ENCODE measurements around the gene TMEM139. TPM values are rescaled to one million over a fixed set of nuclear protein-coding genes. Genes with fewer than 3 reads are reported as not detected.

Gene TMEM139
- total RNA-seq, 2 experiments from 2014 or later = 1.1 TPM

GRCh38 chr7:143247372-143247771, 37.4 kb upstream of the TMEM139 start:
- peaks cover 26% of the 10 kb centered on the region for H3K36me3 Mint-ChIP-seq
- H3K9me3 Mint-ChIP-seq = peaks cover 16% of the 10 kb centered on the region
- no peak overlapping the region for H3K27ac Mint-ChIP-seq
- peaks cover 61% of the 10 kb centered on the region for H3K4me1 Mint-ChIP-seq
- H3K4me3 Mint-ChIP-seq = no peak overlapping the region
- ATAC-seq (ENCODE audit: low read depth) (no peak), DNase-seq (no peak)
- no peaks in the 10 kb centered on the region for H3K27me3 Mint-ChIP-seq
- POLR2A ChIA-PET = interaction anchor here (1.0 to 3.1 kb wide), 2 partner anchors 15 to 41 kb away, joined by 5 to 19 read pairs; partner anchors contain the start of genes CASP2 and GSTK1

- POLR2A ChIA-PET = interaction anchor here (0.9 to 1.5 kb wide), 3 partner anchors 14 to 56 kb away, joined by 3 to 6 read pairs (median 3); partner anchors contain the start of genes CASP2 and GSTK1
- H3K4me3 Mint-ChIP-seq = no peak overlapping the region
- H3K27me3 Mint-ChIP-seq = no peaks in the 10 kb centered on the region
- H3K27ac Mint-ChIP-seq = no peak overlapping the region
- DNase-seq (no peak), ATAC-seq (ENCODE audit: low read depth) (no peak)
- peaks cover 24% of the 10 kb centered on the region for H3K9me3 Mint-ChIP-seq
- peaks cover 36% of the 10 kb centered on the region for H3K36me3 Mint-ChIP-seq
- H3K4me1 Mint-ChIP-seq = peaks cover 59% of the 10 kb centered on the region
Measured at GRCh38 chr7:143248761-143249354, 35.9 kb upstream of the TMEM139 start.

DNA sequence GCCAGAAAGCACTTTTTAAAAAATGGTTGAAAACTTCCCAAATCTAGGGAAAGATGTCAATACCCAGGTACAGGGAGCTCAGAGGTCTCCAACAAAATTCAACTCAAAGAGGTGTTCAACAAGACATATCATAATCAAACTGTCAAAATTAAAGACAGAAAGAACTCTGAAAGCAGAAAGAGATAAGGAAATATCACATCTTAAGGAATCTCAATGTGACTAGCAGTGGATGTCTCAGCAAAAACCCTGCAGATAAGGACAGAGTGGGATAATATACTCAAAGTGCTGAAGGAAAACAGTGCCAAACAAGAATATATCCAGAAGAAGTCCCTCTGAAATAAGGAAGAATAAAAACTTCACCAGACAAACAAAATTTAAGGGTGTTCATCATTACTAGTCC, 34.6 kb upstream of the TMEM139 start:
- Mint-ChIP-seq H3K27me3 (no peaks in the 10 kb centered on the region), H3K9me3 (peaks cover 29% of the 10 kb centered on the region), H3K4me3 (no peak overlapping the region), H3K36me3 (peaks cover 40% of the 10 kb centered on the region), H3K27ac (peak overlapping the region; percentile 24), H3K4me1 (peaks cover 58% of the 10 kb centered on the region)
- no peak for ATAC-seq (ENCODE audit: low read depth)
- POLR2A ChIA-PET = interaction anchor here (0.9 to 1.7 kb wide), 4 partner anchors 13 to 130 kb away, joined by 3 to 10 read pairs (median 4); partner anchors contain the start of gene GSTK1
- no peak for DNase-seq

- peak overlapping the region; percentile 50 for H3K4me3 Mint-ChIP-seq
- POLR2A ChIA-PET = interaction anchor here (0.9 to 1.7 kb wide), 5 partner anchors 10 to 129 kb away, joined by 3 to 10 read pairs (median 4); partner anchors contain the start of gene GSTK1
- peaks cover 29% of the 10 kb centered on the region for H3K9me3 Mint-ChIP-seq
- peaks cover 56% of the 10 kb centered on the region for H3K4me1 Mint-ChIP-seq
- no peaks in the 10 kb centered on the region for H3K27me3 Mint-ChIP-seq
- DNase-seq = no peak
- peaks cover 39% of the 10 kb centered on the region for H3K36me3 Mint-ChIP-seq
- peak overlapping the region; percentile 68 for H3K27ac Mint-ChIP-seq
- peak; percentile 62 for ATAC-seq (ENCODE audit: low read depth)
Measured at GRCh38 chr7:143250822-143251221, 33.9 kb upstream of the TMEM139 start.

- POLR2A ChIA-PET = interaction anchor here (0.6 to 1.6 kb wide), 4 partner anchors 9 to 36 kb away, joined by 3 to 4 read pairs (median 3); partner anchors contain the start of genes CASP2 and GSTK1
- Mint-ChIP-seq H3K27me3 (no peaks in the 10 kb centered on the region), H3K36me3 (peaks cover 32% of the 10 kb centered on the region), H3K4me3 (peak overlapping the region; percentile 21), H3K9me3 (peaks cover 29% of the 10 kb centered on the region), H3K27ac (peak overlapping the region; percentile 49), H3K4me1 (peaks cover 53% of the 10 kb centered on the region)
- DNase-seq = no peak
- peak; percentile 41 for ATAC-seq (ENCODE audit: low read depth)
Measured at GRCh38 chr7:143252006-143252405, 32.8 kb upstream of the TMEM139 start.

- POLR2A ChIA-PET = interaction anchor here (1.3 to 2.1 kb wide), 2 partner anchors 8 to 24 kb away, joined by 5 to 8 read pairs; partner anchors contain the start of gene GSTK1
- ATAC-seq (ENCODE audit: low read depth) (no peak), DNase-seq (no peak)
- peaks cover 19% of the 10 kb centered on the region for H3K36me3 Mint-ChIP-seq
- H3K9me3 Mint-ChIP-seq = peaks cover 17% of the 10 kb centered on the region
- no peak overlapping the region for H3K4me3 Mint-ChIP-seq
- peaks cover 48% of the 10 kb centered on the region for H3K4me1 Mint-ChIP-seq
- no peak overlapping the region for H3K27ac Mint-ChIP-seq
- H3K27me3 Mint-ChIP-seq = no peaks in the 10 kb centered on the region
Measured at GRCh38 chr7:143255564-143255963, 29.2 kb upstream of the TMEM139 start.

DNA sequence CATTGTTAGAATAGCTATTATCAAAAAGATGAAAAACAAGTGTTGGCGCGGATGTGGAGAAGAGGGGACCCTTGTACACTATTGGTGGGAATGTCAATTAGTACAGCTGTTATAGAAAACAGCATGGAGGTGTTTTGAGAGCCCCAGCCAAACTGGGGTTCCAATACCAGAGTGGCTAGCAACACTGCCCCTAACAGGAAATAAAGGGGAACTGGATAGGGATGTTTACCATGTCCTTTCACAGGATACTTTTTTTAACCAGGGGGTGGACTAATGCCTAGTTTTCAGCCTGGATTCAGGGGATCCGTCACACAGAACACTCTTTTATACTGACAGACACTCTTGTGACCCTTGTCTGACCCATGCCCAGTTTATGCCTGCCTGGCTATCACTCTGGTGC, 28.4 kb upstream of the TMEM139 start:
- ATAC-seq (ENCODE audit: low read depth) = peak; percentile 40
- POLR2A ChIA-PET = interaction anchor here (1.2 kb wide), 1 partner anchor 11 kb away, joined by 3 read pairs; no protein-coding TSS in a partner anchor
- H3K4me1 Mint-ChIP-seq = peaks cover 44% of the 10 kb centered on the region

GRCh38 chr7:143256932-143257331, 27.8 kb upstream of the TMEM139 start:
- ATAC-seq (ENCODE audit: low read depth) = no peak
- H3K4me1 Mint-ChIP-seq = peaks cover 40% of the 10 kb centered on the region

More for the DNA sequence above, 28.4 kb upstream of the TMEM139 start:
- DNase-seq = no peak
- Mint-ChIP-seq H3K27ac (no peak overlapping the region), H3K27me3 (no peaks in the 10 kb centered on the region), H3K9me3 (peaks cover 17% of the 10 kb centered on the region), H3K36me3 (peaks cover 18% of the 10 kb centered on the region), H3K4me3 (no peak overlapping the region)

GRCh38 chr7:143257501-143257900, 27.3 kb upstream of the TMEM139 start:
- Mint-ChIP-seq H3K27ac (no peak overlapping the region), H3K27me3 (no peaks in the 10 kb centered on the region), H3K4me1 (peaks cover 37% of the 10 kb centered on the region), H3K4me3 (no peak overlapping the region), H3K9me3 (peaks cover 17% of the 10 kb centered on the region), H3K36me3 (peaks cover 17% of the 10 kb centered on the region)
- DNase-seq = no peak
- no peak for ATAC-seq (ENCODE audit: low read depth)
- POLR2A ChIA-PET = no interaction called here

More at GRCh38 chr7:143256932-143257331, 27.8 kb upstream of the TMEM139 start:
- Mint-ChIP-seq H3K9me3 (peaks cover 19% of the 10 kb centered on the region), H3K27ac (peak overlapping the region; percentile 16), H3K27me3 (no peaks in the 10 kb centered on the region), H3K4me3 (no peak overlapping the region), H3K36me3 (peaks cover 18% of the 10 kb centered on the region)
- POLR2A ChIA-PET = interaction anchor here (0.6 to 1.2 kb wide), 2 partner anchors 11 to 123 kb away, joined by 3 to 4 read pairs; no protein-coding TSS in a partner anchor
- no peak for DNase-seq

DNA sequence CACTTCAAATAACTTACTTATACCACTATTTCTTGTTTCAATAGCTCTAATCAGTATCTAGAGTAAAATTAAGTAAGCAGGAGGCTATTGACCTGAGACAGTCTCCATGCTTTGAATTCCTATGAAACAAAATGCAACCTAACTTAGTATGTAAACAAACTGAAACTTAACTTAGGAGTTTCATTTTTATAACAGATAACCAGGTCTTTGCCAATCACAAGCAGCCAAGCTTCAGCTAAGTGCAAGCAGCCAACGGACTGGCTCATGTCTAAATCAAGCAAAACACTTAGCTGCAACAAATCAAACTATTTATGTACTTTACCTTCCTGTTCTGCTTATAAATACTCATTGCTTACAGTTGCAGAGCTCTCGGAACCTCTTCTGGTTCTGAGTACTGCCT, 25.9 kb upstream of the TMEM139 start:
- no peaks in the 10 kb centered on the region for H3K27me3 Mint-ChIP-seq
- peaks cover 39% of the 10 kb centered on the region for H3K4me1 Mint-ChIP-seq
- peak overlapping the region; percentile 56 for H3K4me3 Mint-ChIP-seq
- peak overlapping the region; percentile 82 for H3K27ac Mint-ChIP-seq
- peaks cover 10% of the 10 kb centered on the region for H3K9me3 Mint-ChIP-seq
- H3K36me3 Mint-ChIP-seq = peaks cover 13% of the 10 kb centered on the region
- DNase-seq (no peak), ATAC-seq (ENCODE audit: low read depth) (no peak)
- POLR2A ChIA-PET = interaction anchor here (0.6 to 1.1 kb wide), 2 partner anchors 29 to 48 kb away, joined by 3 to 6 read pairs; partner anchors contain the start of gene CASP2

DNA sequence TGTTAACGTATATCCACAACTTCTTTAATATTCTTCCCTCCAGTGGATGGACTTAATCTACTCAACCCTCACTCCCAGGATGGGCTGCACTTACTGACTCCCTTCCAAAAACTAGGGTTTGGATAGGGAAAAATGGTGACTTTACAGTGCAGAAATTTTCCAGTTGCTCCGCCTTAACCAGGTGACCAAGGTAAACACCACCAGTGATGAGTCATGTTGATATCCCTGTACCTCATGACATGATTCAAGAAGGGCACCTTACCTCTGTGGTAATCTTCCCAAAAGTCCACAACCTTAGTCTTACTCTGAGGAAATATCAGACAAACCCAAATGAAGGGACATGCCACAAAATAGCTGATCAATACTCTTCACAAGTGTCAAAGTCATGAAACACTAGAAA, 25.0 kb upstream of the TMEM139 start:
- peaks cover 15% of the 10 kb centered on the region for H3K36me3 Mint-ChIP-seq
- H3K4me3 Mint-ChIP-seq = no peak overlapping the region
- no peak for ATAC-seq (ENCODE audit: low read depth)
- peak overlapping the region; percentile 8 for H3K27ac Mint-ChIP-seq
- no peak for DNase-seq
- H3K27me3 Mint-ChIP-seq = no peaks in the 10 kb centered on the region
- H3K9me3 Mint-ChIP-seq = peaks cover 5% of the 10 kb centered on the region
- peaks cover 44% of the 10 kb centered on the region for H3K4me1 Mint-ChIP-seq
- POLR2A ChIA-PET = interaction anchor here (1.3 kb wide), 1 partner anchor 8 kb away, joined by 4 read pairs; no protein-coding TSS in a partner anchor

- POLR2A ChIA-PET = interaction anchor here (2.2 kb wide), 1 partner anchor 16 kb away, joined by 19 read pairs; no protein-coding TSS in a partner anchor
- peaks cover 5% of the 10 kb centered on the region for H3K9me3 Mint-ChIP-seq
- H3K27ac Mint-ChIP-seq = peak overlapping the region; percentile 16
- DNase-seq (no peak), ATAC-seq (ENCODE audit: low read depth) (no peak)
- H3K36me3 Mint-ChIP-seq = peaks cover 25% of the 10 kb centered on the region
- no peaks in the 10 kb centered on the region for H3K27me3 Mint-ChIP-seq
- peaks cover 40% of the 10 kb centered on the region for H3K4me1 Mint-ChIP-seq
- peak overlapping the region; percentile 96 for H3K4me3 Mint-ChIP-seq
Measured at GRCh38 chr7:143261901-143262300, 22.9 kb upstream of the TMEM139 start.

DNA sequence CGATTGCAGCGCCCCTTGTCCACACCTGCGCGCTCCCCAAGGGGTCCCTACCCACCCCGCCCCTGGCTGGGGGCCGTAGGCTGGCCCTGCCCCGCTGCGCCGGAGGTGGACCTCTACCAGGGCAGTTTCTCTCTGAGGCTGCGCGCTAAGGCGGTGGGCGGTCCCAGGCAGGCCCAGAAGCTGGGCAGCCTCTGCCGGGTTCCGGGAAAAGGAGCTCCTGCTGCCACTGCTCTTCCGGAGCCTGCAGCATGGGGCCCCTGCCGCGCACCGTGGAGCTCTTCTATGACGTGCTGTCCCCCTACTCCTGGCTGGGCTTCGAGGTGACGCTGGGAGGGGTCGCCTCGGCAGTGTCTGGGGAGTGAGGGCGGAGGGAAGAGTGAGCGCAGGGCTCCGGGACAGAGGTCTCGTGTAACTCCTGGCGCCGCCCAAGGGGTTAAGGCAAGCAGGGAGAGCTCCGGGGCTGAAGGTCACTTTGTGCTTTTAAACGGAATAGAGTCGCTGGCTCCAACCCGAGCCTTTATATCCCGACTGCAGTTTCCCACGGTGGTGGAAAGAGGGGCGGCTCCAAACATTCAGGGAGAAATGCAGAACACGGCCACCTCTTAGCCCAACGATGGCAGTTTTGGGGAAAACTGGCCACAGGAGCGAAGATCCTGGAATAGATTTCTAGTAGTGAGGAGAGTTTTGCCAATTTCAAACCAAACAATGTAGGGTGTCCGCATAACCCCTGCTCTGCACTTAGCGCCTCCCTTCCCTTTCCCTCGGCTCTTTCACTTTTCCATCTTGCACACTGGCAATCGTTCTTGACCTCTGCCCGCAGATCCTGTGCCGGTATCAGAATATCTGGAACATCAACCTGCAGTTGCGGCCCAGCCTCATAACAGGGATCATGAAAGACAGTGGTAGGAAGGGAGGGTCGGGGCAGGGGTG, 21.2 kb upstream of the TMEM139 start, which contains the start of gene GSTK1:
Gene GSTK1, plus strand, starts transcription at position 176 of the 930 bp plus-strand sequence. Its CDS starts 73 bp downstream, at position 249.
- peak within 1 kb of the TSS; percentile 91 for H3K27ac Mint-ChIP-seq
- peak within 1 kb of the TSS; percentile 96 for H3K4me3 Mint-ChIP-seq
- H3K4me1 Mint-ChIP-seq = peaks cover 39% of the 10 kb centered on the region
- no peaks in the 10 kb centered on the region for H3K27me3 Mint-ChIP-seq
- ATAC-seq (ENCODE audit: low read depth) = peak; percentile 99
- DNase-seq = peak; percentile 83
- peaks cover 5% of the 10 kb centered on the region for H3K9me3 Mint-ChIP-seq
- POLR2A ChIA-PET = interaction anchor here (0.6 to 4.4 kb wide), 16 partner anchors 8 to 120 kb away, joined by 3 to 45 read pairs (median 8); partner anchors contain the start of gene CASP2
- peaks cover 29% of the 10 kb centered on the region for H3K36me3 Mint-ChIP-seq
